Inflammatory macrophage (primary cell): Measurements from ENCODE around the gene ERC2.

Experiments
- DNase-seq, 2 donors: peaks; one replicate each; pipeline ENCODE4 v3.0.0-alpha.2; 2020 to 2022

ERC2 gene

DNA sequence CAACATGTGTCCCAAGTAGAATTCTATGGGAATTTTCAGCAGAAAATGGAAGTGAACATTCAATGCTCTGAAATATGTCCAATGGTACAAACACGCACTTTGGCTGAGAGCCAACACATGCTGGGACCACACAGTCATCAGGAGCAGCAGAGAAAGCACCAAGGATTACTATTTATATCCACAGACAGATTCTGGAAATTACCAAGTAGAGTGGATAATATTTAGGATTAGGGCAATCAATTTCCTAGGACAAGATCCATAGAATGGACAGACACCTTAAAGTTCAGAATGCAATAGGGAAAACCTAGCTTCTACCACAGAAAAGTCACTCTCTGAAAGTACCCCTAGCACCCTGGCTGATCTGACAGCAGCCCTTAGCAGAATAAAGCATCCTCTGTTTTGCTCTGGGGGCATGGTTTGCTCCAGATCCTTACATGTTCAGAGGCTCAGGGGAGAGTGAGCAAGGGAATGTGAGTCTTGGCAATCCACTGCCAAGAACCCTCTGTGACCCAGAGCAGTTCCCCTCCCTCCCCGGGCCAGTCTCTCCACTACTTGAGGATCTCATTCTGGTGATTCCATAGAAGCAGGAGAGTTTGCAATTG is 775.2 kb downstream of the ERC2 start:
- no peak for DNase-seq

DNA sequence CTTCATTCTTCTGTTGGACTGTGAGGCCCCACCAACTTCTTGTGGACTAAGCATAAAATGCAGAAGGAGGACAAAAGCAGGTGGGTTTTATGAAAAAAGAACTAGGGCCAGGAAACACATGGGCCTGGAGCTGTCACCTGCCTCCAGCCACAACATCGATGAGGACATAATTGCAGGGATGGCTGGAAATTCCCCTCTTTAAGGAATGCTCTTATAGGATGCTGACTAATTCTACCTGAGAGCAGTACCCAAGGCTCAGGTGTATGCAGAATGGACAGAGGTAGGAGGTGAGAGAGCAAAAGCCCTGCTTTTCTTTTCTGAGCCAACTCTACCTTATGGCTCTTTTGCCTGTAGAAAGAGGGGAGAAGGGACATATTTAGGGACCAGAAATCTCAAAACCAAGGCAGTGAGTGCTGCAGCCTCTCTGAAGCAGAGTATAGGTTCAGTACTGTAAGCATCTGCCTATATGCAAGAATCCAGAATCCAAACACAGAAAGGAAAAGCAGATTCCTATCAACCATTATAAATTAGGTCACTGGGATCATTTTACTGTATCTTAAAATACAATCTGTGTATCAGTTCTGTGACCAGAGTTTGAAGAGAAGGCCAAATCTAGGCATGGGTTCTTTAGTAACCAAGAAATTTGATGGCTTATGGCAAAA is 775.8 kb downstream of the ERC2 start:
- no peak for DNase-seq

DNA sequence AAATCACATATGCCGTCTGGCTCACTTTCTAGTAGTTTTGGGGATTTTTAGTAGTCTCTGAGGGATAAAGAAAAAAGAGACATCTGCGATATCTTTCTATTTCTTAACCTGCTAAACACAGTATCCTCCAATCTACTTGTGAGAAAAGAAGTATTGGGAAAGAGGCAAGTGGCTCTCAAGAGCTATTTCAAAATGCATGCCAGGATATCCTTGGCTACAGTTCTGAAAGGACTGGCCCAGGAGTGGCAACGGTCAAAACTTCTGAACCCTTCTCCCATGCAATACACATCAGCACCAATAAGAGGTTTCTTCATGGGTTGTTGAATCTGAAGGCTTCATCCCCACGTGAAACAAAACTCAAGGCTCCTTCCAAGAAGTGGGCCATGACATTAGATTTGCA is 777.1 kb downstream of the ERC2 start:
- DNase-seq = no peak

DNA sequence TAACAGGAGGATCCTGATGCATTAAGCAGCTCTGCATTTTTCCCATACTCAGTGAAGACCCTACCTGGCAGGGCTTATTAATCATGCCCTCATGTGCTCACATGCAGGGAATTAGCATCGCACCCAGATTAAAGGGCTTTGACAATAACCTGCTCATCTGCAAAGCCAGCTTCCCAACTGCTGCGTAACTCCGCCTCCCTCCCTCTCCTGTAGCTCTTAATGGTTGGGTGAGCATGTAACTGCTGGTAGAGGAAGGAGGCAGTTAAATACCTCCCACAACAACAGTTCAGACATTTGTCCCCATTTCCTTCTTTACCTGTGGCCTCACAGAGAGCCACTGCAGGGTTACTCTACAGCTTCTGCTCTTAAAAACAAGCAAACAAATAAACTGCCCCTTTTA is 777.5 kb downstream of the ERC2 start:
- no peak for DNase-seq

DNA sequence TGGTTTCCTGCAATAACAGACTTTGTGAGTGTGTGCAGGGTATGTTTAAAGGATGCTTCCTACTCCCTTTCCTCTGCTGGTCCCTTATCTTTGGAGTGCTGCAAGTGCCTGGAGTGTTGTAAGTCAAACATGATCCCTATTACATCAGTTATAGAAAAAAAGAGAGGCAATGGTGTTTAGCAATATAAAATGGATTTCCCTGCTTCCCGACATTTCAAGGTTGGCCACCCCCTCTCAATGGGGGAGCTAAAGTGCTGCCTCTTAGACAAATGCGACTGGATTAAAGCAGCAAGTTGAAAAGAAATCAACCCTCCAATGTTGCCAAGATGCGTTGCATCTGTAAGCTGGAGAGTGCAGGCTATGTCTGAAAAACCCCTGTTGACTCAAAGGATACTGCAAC is 778.1 kb downstream of the ERC2 start:
- DNase-seq = no peak

DNA sequence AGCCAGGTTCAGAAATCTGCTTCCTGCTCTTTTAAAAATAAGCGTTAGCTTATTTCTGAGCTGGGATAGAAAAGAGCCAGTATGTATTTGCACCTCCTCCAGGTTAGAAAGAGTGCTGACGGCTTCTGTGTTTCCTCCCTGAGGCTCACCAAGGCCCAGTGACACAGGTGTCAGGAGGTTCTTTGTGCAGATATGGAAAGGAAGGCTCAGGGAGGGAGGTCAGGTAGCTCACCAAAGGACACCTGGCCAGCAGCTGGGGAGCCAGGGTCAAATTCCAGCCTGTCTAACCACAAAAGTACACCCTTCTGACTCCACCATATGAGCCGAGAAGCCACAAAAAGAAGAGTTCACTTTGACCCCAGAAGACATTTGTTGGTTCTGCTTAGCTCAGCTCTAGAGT is 780.1 kb downstream of the ERC2 start:
- no peak for DNase-seq

DNA sequence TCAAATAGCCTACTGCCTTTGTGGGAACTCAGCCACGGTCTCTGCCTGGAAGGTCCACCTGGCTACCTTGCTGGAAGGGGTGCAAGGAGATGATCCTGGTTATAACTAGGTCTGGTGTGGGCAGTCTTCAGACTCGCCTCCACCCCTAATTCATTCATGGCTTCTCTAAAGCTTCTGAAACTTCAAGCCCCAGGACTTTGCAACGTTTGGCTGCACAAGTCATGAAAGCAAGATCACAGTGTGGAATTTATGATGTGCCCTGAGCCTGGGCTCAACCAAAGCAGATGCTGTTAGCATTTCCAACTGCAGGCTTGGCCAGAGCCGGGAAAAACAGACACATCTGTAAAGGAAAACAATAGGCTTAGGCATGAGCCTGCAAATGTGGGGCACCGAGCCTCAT is 780.7 kb downstream of the ERC2 start:
- no peak for DNase-seq

DNA sequence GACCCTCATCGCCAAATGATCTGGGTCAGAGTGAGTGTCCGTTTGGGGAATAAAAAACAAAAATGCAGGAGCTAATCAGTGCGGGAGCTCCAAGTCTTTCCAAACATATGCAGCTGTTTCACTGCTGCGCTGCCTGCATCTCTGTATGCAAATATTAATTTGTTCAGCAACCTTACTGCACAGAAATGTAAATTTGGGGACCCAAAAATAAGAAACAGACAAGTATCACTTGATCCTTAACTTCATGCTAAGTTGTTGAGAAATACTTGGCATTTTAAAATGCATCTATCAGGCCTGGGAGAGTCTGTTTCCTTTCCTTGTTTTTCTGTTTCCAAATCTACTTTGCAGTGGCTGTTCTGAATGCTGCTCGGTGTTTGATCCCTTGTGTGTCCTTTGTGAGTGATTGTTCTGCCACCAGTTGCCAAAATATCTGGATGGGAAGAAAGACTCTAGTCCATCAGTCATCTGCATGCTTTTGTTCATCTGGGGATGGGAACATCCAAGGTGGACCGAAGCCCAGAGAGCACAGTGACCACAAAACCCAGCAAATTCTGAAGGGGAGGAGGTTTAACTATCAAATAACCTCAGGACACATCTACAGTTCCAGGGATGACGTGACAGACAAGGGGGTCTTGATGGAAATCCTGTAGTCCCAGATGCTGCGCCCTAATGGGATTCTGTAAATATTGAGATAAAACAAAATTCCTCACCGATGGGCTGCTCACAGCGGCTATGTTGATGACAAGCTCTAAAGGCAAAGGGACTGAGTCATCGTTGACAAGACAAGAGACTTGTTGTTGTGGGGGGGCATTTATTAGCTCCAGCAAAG is 781.6 kb downstream of the ERC2 start:
- no peak for DNase-seq

DNA sequence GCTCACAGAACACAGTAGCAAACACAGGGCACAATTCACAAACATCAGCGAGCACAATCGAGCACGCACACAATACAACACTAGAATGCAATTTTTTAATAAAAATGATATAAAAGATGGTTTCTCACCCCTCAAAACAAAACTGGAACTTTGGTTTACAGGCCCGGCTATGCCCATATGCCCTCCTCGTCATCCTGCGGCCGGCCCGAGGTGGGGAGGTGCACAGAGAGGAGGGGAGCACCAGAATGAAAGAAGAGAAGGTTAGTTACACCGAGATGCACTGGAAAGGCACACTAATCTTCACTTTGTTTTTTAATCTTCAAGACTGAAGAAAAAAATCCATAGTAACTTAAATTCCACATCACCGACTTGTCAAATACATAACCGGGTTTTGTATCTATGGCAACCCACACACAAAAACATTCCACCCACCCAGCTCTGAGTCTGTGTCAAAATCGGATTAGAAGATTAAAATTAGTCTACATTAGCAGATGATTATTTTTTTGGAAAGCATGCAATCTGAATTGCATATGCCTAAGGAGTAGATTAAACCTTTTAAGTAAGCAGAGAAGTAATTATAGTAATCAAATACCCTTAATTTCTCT is 784.5 kb downstream of the ERC2 start:
- no peak for DNase-seq

DNA sequence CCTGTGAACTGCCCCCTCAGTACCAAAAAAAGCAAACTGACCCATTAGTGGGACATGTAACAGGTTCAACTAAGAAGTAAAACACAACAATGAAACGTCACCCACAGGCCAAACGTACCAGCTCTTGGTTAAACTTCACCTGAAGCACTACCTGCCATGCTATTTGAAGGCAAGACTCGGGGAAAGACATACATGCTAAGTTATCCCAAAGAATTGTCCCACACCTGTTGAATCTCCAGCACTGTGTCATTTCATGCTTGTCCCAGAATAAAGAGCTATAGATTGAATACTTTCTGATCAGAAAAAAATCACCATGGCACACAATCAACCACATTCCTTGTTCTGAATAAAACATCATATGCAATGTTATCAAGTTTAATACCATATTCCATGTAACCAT is 785.8 kb downstream of the ERC2 start:
- DNase-seq = no peak

DNA sequence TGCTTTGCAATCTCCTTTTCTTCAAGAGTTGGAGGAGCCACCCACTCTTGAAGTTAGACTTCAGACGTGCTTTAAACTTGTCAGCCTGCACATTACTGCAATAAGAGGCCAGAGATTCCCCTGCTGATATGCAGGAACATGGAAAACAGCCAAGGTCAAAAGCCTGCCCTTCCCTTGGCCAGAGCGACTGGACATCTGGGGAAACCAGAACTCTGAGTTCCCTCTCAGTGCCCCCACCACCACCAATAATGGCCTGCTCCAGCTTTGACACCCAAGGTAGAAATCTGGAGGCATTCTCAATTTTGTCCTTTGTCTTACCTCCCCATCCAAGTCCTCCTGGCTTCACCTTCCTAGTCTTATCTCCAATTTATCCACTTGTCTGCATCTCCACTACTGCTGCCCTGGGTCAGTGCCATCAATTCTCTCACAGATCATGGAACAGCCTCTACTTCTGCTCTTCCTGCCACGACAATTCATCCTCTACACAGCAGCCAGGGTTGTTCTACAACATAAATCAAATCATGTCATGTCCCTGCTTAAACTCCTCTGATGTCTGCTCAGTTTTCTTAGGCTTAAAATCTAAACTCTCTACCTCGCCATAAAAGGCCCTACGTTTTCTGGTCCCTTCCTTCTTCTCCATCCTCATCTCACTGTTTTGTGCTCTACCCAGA is 789.6 kb downstream of the ERC2 start:
- no peak for DNase-seq

DNA sequence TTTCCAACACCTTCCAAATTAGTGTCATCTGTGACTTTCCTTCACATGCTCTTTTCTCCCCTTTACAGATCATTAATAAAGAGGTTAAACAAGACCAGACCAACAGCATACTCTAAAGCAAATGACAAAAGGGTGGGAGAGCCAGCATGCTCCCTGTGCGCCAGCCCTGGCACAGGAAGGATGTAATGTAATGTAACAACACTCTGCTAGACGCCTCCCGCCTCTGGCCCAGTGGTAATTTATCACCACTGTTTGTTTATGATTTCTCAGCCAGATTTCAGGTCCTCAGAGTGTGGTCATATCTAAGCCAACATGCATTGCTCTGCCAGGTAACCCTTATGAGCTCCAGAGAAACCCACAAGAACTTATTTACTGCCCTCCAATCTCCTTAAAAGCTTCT is 791.6 kb downstream of the ERC2 start:
- DNase-seq = no peak

DNA sequence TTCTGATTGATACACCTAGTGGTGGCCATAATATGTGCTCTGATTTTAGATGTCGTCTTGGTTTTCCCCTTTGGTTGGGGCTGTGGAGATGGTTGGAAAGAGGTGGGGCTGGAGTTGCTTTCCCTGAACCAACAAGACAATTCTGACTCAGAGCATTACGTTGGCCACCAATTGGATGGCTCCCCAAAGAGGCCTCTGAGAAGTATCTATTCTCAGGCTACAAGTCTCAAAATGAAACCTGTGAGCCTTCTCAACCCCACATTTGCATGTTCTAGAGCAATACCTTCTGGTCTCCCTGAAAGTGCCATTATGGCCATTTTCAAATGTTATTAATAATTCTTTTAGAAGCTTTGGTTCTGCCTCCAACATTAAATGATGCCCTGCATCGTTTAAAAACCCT is 792.8 kb downstream of the ERC2 start:
- DNase-seq = no peak

DNA sequence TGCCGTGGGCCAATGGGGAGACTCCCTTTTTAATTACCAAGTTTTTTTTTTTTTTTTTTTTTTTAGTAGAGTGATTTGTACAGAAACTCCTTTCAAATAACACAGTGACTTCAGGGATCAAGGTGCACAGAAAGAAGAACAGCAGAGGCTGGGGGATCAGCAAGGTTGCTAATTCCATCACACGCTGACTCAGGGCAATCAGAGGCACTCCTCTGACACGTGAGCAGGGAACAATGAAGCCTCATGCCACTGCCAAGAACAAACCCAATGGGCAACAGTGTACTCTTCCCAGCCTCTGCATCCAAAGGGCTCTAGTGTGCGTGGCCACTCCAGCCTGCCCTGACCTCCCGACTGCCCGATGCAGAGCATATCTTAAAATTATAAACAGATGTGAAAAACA is 794.5 kb downstream of the ERC2 start:
- DNase-seq = no peak

DNA sequence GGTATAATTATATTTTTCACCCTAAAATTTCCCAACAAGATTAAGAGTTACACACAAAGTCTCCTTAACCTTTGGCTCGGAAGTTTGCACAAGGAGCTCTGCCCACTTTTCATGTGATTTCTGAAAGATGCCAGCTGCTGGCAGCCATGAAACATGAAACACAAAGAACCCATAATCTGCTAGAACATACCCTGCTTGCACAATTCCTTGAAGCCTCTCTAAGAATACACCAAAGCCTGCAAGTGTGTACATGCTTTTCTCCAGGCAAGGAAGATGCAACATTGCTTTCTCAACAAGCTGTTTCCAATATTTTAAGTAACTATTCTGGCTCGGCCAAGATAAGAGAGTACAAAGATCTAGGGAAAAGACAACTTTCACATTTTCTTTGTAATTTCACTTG is 799.1 kb downstream of the ERC2 start:
- DNase-seq = no peak

DNA sequence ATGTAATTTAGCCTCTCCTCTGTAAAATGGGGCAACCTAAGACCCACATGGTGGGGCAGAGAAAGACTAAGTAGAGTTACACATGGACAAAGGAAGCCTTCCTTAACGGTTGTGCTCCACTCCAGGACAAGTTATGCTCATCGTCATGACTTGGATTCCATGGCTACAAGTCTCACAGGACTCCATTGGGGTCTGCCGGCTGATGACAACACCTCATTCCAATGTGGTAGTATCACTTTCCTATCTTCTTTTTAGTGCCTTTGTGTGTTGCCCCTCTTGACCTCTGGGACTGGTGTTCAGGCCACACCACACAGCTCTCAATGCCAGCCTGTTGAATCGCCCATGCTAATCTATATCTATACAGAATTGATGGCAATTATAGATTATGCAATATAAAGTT is 799.9 kb downstream of the ERC2 start:
- DNase-seq = no peak

DNA sequence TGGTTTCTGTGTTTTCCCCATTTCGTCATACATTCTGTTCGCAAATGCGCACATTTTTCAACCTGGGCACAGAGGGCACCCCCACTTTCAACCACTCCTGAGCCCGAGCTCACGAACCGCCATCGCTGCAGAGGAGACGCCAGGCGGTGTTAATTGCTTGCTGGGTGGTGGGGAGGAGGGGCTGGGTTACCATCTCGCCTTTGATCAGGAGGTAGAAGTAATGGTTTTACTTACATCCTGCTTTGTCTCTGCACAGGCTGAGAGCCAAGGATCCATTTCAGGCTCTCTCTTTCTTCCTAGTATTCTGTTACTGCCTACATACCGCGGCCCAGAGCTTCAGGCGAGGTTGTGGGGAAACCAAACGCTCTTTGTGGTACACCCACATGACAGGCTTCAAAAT is 803.9 kb downstream of the ERC2 start:
- no peak for DNase-seq

DNA sequence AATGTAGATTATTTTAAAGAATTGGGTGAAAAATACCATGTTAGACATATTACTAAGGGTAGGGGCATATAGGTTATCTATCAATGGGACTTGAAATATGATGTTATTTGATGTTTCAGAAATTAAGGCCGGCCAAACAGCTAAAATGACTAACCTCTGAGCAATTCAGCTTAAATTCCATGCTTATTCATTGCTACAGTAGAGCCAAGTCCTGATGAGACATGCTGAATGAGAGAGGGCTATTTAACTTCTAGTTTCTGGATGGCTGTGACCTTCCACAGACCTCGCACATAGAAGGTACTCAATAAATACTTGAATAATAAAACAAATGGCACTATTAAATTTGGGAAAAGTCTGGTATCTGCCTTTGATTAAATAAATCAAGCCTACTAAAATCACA is 805.6 kb downstream of the ERC2 start:
- DNase-seq = no peak

DNA sequence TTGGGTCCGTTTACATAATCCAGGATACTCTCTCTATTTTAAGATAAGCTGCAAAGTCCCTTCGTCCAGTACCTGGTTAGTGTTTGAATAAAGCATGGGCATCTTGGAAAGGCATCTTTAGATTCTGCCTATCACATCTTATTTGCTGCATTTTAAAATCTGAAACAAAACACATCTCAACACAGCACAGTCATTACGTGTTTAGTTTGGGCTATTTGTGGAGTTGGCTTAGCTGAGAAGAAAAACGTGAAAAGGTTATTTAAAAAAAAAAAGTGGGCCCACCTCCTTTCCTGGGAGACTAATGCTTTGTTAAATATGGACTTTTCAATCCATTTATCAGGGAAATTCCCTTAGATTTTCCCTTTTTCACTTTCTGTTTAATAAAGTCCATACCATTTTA is 806.7 kb downstream of the ERC2 start:
- DNase-seq = no peak

DNA sequence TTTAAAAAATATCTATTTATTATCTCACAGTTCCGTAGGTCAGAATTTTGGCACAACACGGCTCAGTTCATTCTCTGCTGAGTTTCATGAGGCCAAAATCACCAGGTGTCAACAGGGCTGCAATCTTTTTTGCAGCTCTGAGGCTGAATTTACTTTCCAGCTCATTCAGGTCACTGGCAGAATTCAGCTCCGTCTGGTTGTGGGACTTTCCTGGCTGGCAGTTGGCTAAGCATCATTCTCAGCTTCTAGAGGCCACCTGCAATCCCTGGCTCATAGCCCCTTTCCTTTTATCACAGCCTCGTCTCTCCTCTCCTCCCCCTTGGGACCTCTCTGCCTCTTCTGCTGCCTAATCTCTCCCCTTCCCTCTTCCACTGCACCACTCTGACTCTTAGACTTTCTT is 807.1 kb downstream of the ERC2 start:
- DNase-seq = no peak

DNA sequence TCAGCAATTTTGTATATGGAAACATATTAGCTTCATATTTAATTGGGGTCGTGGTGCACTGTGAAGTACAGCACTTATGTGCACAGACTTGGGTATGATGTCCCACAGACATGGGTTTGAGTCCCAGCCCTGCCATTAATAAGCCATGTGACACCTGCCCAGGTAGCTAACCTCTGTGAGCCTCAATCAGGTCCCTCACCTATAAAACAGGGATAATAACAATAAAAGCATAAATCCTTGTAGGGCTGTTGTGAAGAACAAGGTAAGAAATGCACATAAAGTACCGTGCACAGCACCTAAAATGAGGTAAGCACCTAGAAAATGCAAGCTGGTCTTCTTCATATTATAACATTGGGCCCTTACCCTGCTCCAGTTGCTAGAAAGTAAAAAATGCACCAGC is 807.6 kb downstream of the ERC2 start:
- DNase-seq = no peak

DNA sequence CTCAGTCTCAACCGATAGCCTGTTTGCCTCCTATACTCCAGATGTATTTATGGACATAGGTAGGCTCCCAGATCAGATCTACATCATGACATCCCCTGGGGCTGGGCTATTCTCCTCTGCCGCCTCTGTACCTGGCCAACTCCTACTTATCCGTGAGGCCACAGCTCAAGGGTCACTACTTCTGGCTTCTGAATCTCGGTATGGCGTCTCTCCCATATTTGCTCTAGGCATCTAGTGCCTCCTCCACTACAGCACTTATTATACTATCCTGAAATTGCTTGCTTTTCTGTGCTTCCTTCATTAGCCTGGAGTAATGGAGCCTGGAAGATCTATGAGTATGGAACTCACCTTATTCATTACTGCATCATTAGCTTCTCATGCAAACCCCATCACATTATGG is 808.6 kb downstream of the ERC2 start:
- no peak for DNase-seq
